Measurements from ENCODE around the gene MYLK.

The MYLK gene

DNA sequence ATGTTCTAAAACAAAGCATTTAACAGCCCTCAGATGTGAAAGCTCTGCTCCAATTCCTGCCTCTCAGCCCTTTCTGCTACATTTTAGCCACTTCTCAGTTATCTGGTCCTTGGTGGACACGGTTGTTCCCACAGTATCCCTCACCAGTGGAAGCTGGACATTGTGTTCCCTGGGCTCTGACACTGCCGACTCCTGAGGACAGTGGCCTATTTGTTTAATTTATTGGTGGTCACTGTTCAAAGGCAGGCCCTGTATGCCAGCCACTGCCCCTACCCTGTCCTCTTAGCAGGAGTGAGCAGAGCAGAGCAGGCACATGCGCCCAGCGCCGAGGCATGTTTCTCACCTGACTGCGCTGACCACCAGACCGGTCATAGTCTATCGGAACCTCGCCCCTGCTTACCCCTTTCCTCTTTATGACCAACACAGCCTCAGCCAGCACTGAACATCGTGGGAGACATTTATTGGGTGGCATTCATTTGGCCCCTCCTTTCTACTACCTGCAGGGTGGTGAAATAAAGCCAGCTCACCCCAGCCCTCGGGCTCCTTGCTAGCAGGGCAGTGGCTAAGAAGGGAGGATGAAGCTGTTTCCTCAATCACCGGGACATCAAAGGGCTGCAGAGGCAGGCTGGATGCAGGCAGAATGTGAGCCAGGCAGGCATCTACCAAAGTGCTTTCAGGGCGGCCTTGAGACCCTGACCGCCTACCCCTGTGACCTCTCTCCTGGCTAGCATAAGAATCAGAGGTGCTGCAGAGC, 245.0 kb downstream of the MYLK start:
- DNase-seq, result no peak

DNA sequence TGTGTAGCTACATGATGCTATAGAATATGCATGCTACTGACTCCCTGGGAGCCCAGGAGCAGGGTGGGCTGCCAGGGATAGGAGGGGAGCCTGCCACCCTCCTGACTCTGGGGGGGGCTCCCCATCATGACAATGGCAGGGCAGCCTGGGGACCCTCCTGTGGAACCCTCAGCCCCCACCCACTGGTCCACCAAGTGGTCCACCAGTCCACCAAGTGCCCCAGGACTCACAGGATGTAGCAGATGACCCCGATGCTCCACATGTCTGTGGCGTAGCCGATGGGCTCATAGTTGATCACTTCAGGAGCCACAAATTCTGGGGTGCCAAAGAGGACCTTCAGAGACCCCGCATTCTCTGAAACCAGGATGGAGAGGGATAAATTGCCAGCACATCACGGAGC, 246.3 kb downstream of the MYLK start:
- no peak for DNase-seq

DNA sequence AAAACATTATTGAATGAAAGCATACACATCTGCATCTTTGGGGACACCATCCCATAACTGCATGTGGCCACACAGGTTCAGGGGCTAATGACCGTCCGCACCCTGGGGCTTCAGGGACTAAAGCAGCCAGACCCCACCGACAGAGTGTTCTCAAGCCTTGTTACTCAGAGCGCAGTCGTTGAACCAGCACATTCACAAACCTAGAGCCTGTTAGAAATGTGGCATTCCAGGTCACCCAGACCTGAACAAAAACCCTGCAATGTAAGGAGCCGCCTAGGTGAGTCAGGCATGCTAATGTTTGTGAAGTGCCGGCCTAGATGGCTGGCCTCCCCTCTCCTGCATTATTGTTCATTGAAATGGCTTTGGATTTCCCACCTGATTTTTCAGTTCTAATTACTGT, 247.0 kb downstream of the MYLK start:
- DNase-seq, result no peak

DNA sequence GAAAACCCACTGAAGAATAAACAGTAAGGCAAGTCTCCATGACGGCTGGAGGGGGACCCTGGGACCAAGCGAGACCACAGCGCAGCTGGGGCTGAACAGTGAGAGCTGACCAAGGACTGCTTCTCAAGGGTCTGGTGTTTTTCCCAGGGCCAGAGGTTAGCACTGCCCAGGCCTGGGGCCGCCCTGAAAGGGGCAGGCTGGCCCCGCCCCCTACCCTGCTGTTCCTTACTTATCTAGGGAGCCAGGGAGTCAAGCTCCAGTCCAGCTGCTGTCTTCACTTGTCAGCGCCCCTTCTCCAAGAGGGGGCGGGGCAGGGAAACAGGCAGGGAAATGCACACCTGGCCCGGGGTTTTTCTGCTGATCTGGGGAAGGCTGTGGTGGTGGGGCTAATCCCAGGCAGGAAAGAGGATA, 247.7 kb downstream of the MYLK start:
- DNase-seq, result peak; percentile 28

DNA sequence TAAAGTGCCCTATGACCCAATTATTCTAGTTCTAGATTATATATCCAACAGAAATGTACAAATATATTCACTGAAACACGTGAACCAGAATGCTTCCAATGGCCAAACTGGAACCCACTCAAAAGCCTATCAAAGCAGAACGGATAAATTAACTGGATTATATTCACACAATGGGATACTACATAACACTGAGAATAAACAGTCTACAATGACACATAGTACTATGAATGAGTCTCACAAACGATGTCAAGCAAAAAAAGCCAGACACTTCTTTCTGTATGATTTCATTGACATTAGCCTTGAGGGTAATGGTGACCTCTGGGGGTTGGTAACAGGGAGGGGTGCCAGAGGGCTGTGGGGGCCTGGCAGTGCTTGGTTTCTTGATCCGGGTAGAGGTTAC, 248.4 kb downstream of the MYLK start:
- DNase-seq, result peak; percentile 64

DNA sequence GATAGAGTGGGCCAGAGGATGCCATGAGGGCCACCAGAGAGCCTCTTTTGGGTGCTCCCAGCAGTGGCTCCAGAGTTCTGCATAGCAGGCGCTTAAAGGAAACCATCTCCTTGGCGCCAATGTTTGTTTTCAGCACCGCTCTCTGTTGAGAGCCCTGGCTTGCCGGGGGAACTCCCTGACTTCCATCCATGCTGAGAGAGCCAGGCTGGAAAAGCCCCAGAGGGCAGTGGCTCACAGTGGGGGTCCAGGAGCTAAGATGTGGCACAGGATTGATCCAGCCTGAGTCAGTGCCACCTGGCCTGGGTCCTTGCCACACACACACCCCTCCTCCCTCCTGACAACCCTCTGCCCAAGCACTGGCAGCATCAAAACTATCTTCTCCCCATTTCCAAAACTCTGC, 248.9 kb downstream of the MYLK start:
- DNase-seq, result peak; percentile 55

DNA sequence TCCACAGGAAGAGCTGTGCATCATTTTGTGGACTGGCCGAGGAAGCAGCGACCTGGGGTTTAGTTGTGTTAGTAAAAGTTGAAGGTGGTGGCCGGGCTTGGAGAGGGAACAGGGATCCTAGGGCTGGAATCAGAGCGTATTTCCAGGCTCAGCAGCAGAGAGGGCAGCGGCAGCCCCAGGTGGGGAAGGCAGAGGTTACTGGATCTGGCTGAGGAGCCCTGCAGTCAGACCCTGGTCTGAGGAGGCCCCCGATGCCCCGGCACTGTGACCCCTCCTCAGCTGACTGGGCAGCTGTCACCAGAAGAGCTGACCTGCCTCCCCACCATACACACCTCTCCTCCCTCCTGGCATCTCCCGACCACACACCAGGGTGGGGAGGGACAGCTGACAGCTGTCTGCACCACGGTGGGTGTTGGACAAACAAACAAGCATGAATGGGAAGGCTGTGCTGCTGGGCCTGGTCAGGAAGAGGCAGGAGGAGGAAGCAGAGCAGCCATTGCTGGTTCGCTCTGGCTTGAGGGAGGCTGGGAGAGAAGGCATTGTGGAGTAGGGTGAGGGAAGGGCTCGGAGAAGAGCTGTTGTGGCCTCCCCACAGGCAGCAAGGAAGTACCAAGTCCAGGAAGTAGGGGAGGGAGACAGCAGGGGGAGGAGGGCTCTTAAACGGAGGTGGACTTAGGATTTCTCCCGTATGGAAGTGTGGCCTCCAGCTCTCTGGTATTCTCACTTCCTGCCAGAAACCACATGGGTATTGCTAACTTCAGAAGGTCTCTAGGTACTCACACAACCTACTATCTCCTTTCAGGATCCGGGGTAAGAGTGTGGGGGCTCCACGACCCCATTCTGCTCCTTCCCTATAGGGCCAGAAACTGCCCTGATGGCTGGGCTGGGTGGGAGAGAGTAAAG, 249.7 kb downstream of the MYLK start:
- no peak for DNase-seq

DNA sequence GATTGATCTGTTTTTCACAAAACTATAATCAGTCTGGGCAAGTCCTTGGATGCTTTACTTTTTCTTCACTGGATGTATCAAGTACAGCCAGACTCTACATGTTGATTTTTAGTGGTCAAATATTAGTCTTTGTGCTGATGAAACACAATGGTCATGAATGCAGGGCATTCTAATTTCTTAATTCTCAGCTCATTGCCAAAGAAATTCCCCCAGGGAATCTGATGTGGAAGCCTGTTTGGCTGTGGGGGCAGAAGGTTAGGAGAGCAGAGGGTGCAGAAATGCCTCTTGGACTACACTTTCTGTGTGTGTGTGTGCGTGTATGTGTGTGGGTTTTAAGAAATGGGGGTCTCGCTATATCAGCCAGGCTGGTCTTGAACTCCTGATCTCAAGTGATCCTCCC, 250.6 kb downstream of the MYLK start:
- no peak for DNase-seq

DNA sequence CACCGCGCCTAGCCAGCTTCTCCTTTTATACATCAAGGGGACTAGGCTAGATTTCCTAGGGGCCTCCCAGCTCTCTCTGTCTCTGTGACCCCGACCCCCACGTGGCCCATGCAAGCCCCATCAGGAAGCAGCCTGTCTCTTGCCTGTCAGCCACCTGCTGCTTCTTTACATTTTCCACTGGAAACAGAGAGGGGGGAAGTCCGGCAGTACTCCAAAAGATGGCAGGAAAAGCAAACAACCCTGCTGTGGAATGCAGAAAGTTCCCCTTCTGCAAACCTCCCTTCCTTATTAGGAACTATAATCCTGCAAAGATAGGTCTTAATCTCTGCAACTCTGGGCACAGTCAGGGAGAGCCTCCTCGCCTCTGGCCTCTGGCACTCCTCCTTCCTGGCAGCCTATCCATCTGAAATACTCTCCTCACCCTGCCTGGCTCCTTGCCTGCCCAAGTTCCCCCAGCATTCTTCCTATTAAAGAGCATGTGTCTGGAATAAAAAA, 251.9 kb downstream of the MYLK start:
- DNase-seq, result peak; percentile 13

DNA sequence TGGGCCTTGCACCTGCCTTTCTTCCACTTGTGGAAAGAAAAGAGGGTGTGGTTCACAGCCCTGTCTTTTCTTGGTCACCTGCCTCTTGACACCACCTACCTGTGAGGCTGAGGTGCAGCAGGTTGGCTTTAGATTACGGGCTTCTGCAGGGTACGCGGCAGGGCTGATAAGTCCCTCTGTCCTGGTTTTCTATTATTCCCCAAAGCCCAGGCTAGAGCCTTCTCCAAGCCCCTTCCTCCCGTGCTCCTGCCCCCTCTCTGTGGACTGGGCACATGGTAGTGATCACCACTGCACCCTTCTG, 254.4 kb downstream of the MYLK start:
- no peak for DNase-seq

DNA sequence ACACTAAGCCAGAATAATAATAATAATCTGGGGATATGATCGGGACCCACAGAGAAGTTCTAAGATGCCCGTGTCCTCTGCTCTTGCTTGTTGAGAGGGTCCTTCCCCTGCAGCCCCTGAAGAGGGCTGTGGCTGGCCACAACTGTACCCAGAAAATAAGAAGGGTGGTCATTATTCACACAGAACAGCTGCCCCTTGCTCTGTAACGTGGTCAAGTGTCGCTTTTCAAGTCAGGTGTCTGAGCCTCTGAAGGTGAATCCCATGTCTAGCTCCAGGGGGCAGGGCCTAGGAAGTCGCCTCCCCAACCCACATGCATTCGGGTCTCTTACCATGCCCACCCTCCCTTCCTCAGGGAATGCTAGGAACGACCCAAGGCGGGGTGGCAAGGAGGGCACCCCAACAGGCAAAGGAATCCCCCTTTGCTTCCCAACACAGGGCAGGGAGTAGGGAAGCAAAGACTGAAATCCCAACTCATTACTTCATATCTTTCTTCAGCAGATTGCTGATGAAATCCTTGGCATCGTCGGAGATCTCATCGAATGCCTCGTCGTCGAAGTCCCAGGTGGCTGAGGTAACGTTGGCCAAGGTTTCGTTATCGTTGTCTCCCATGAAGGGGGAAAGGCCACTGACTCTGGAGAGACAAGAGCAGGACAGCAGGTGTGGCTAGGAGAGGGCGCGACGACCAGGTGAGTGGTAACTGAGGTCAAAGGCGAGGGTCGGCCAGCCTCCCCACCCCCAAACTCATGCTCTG, 255.0 kb downstream of the MYLK start:
- no peak for DNase-seq

DNA sequence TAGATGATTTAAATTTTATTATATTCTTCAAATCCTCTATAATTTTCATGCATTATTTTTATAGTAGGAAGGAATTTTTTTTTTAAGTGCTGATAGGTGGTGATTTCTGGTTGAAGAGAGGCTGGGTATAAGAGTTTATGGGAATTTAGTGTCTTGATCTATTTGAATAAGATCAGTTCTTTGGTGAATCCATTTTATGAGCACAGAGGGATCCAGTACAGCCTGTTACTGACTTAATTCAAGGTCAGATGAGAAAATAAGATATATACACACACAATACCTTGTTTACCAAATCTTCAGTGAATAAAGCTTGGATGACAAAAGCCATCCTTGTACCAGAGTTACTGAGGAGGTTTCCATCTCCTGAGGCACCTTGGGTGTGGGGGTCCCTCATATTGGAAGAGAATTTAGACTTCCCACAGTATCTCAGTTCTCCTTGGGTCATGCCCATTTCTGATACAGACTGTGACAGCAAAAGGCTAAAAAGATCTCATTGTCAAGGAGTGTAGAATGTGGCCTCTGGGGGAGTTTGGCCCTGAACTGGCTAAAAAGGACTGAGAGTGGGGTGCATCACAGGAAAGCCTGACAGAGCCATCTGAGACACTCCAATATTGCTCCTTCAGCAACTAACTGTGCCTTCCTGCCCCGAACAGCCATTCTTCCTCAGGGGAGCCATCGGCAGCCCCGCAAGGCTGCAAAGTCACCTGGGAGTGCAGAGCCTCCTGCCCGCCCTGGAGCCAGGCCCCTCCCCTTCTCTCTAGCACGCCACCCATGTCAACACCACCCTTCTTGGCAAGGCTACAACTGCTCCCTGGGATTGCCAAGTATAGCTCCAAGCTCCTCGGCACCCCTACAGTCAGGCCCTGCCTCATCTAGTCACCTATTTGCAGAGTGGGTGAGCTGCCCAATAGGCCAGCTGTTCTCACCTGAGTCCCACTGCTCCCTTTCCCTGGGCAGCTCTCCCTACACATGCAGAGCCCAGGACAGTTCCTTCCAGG, 256.2 kb downstream of the MYLK start:
- DNase-seq, result peak; percentile 36

DNA sequence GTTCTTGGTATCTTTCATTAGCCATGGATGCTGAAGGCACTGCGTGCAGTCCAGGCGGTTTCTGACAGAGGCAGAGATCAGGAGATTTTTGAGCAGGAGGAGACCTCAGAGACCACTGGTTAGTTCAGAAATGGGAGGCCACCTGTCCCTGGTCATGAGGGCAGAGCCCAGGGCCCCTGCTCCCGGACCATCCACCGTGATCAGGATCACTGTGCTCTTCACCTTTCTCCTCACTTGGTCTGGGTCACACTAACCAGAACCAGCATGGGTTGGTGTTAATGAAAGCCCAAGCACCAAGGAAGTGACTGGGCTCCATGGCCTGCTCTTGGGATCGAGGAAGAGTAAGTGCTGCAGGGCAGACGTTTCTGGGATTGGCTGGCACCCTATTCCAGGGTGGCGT, 257.3 kb downstream of the MYLK start:
- DNase-seq, result no peak

DNA sequence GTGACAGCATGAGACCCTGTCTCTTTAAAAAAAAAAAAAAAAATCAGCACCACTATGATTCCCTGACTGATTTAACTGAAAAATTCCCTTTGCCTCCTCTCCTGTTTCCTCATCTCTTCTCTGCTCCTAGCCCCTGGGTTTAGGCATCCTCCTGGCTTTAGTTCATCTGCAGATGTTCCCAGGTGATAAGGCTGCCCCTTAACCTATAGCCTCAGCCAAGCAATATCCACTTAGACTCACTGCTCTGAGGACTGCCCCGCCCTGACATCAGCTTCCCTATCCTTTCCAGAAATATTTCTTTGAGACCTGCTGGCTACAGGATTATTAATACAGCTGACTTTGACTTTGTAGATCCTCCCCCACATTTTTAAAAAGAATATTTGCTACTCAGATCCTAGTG, 259.8 kb downstream of the MYLK start:
- no peak for DNase-seq

DNA sequence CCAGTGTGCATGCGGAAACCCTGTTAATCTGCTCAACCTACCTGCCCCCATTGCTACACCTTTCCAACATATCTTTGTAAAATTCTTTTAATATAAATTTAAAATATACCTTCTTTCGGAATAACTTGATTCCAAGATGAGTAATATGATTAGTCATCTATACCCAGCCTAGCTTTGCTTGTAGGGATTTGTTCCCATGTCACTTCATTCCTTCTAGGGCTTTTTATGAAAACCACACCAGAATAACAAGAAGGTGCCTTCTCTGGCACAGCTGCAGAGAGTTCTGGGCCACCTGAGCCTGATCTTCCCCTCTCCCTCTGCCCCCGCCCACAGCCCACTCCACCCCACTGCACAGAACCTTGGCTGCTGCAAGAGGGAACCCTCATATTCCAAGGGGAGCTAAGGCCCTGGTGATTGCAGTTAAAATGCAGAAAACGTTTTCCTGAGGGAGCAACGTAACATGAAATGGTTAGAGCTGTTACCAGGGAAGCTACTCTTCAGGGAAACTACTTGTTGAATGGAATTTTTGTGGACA, 260.7 kb downstream of the MYLK start:
- no peak for DNase-seq

DNA sequence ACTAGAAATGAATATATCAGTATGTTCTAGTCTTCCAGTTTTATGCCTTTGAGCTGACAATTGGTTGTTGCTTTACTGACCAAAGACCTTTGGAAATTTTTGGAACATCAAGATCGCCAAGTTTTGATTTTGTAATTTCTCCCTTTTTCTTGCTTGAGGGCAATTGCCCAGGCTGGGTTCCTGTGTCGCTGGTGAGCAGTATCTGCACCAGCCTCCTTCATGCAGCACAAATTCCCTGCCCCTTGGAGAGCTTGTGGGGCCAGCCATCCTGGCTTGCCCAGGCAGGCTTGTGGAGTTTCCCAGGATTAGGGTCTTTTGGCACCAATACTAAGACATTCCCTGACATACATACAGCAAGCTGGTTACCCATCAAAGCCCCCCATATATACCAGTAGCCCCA, 261.4 kb downstream of the MYLK start:
- DNase-seq, result no peak

DNA sequence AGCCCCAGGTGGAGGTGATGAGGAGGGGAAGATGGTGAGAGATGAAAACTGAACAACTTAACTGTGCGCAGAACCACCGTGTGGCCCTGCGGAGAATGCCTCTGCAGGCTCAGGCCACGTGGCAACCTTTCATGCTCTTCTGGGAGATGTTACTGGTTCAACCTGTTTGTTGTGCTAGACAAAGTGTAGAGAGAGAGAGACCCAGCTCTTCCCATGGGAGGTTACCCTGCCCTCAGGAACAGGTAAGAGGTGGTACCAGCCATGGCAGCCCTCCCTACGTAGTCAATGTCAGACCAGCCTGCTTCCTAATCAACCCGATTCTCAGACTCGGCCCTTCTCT, 262.3 kb downstream of the MYLK start:
- DNase-seq, result no peak

DNA sequence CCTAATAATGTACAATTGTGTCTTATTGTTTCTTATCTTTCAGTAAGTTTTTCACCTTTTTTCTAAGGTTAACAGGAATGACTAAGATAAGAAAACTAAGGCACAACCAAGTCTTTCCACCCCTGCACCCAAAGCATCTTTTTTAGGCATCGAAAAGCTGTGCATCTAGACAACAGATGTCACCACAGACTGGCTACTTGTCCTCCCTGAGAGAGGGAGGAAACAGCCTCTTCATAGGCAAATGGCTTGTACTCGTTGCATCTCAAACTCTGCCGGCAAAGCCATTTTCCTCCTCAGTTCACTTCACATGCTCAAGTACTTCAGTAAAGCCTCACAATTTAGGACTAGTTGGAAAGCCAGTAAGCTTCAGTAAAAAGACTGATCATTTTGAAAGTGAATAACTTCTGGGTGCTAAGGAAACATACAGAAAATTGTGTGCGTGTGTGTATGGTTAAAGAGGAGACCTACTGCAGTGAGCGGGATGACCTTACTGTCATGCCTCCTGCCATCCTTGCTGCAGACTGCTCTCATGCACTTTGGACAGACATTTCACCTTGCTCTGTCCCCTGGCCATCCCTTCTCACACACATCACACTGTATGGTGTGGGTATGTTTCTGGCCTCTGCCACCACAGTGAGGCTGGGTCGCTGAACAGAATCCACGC, 262.8 kb downstream of the MYLK start:
- no peak for DNase-seq

DNA sequence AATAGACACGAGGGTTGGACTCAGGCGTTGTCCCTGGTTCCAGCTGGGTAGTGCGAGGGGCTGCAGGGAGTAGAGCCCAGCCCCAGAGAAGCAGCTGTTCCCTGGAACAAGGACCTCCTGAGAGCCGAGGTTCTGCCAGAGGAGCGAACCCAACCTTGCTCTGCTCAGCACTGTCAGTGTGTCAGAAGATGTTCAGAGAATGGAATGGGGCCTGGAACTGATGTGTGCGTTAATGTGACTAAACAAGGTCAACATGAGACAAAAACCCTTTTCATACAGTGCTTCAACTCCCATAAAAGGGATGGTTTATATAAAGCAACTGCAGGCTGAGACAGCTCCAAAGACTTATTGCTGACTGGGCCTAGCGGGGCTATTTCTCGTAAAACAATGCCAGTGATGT, 263.8 kb downstream of the MYLK start:
- no peak for DNase-seq

DNA sequence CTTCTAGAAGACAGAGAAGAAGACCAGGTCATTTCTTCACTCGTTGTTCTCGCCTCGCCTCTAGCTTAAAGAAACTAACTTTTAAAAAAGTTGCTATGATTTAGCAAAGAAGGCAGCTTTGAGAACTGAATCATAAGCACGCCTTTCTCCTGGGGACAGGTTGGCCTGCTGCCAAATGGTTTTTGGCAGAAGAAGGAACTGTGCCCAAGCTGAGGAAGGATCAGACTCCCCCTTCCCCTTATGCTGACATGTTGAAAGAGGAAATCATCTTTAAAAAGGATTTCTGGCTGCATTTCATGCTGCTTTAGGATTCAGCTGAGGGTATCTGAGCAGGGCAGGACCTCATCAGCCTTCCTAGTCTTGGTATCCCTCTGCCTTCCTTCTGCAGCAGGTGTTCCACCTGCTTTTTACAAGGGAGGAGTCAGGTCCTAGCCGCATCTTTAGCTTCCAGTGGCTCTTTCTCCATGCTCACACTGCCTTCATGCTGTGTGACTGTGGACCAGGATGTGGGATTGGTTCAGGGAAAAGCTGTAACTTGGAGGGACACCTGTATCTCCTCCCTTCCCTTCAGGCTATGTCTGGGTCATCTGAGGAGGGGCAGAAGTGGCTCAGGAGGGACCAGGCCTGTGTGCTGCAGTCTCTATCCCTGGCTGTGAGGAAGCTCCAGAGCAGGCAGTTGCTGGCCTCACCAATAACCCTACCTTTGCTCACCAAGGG, 265.2 kb downstream of the MYLK start:
- DNase-seq, result no peak
